Renal cortex interstitium (tissue), 11 donors: Measurements from ENCODE around the gene PTPRT. TPM values are rescaled to one million over a fixed set of nuclear protein-coding genes. Genes with fewer than 3 reads are reported as not detected.
A peak's percentile ranks its signal among the peaks of the same experiment; 100 is the strongest.
"Not testable (repeated sequence)": the region's sequence is repeated elsewhere in the genome, so short reads cannot be mapped to it uniquely, and the experiment has no call there.

Experiments used
- DNase-seq, 11 donors: peaks; one replicate each; pipeline ENCODE4 v3.0.0-alpha.2; 2013; ENCODE audit warnings: low read depth in 9 of 11, low spot score in 4 of 11; ENCODE audit errors: extremely low read depth in 1 of 11
- polyA plus RNA-seq, 3 donors: library from polyadenylated mRNA; unstranded; fragments of 120-200 nt; gene quantifications; one replicate each; pipeline ENCODE4 v1.2.1, GENCODE V29; 2013; ENCODE audit not compliant: insufficient read length in 3 of 3

The PTPRT gene
- polyA plus RNA-seq, 3 donors = 0.78 to 1.0 (median 0.86) TPM

DNA sequence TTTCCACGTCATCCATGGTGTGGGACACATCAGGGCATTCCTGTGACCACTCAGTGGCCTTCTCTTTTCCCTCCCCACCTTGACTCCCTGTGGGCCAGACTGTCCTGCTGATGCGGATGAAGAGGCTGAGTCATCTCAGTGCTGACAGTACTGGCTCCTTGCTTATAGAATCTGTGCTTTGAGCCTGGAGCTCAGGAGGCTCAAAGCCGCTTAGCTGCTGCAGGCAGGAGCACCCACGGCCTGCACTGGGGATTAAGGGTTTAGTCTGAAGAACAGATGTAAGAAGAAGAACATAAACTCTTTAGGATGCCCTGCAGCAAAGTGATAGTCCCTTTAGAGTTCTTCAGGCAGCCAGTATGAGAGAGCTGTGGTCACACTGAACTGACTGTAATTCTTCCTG lies 929.5 kb downstream of the PTPRT start:
- no peak for DNase-seq

DNA sequence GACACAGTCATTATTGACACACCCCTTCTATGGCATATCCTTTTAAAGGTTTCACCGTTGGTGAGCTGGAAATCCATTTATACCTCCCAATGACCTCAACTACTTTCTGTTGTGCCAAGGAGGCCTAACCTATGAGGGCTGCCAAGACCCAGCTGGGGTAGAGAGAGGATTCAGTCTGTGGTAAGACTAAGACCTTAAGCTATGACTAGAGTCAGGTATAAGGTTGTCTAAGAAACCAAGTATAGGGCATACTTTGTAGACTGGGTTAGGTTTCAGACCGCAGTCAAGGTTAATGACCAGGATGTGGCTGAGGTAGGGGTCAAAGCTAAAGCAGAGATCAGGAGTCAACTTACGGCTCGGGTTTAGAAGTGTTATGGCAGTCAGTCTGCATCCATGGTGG lies 930.3 kb downstream of the PTPRT start:
- no peak for DNase-seq

GRCh38 chr20:42258564-42259302 lies 931.0 kb downstream of the PTPRT start:
- DNase-seq = no peak

GRCh38 chr20:42255821-42256220 lies 933.9 kb downstream of the PTPRT start:
- no peak for DNase-seq

DNA sequence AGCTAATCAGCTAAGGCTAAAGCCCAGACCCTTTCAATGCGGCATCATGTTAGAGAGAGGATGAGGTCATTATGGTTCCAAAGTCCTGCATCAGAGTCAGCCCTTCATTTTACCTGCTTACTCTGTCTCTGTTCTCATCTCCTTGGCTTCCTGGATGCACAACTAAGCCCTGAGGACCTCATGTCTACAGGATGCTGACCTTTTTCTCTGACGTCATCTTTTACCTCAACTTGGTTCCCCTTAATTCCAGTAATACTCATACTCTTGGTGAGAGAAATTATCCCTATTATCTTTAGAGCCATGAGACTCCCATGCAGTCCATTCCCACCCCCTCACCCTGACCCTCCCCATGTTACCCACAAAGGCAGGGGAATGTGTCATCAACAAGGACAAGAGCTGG lies 935.0 kb downstream of the PTPRT start:
- DNase-seq = no peak

DNA sequence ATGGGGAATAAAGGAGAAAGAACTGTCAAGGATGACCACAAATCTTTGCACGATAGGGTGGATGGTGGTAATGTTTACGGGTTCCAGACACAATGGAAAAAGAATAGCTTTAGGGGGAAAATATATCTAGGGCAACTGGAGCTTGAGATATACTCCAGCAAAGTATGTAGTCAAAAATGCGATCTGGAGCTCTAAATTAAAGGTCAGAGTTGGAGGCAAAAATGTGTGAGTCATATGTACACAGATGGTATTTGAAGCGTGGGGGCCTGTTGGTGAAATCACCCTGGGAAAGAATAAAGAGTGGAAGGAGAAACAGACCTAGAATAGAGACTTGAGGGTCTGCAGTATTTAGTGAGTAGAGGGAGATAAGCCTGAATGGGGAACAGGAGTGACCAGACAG lies 937.6 kb downstream of the PTPRT start:
- no peak for DNase-seq

GRCh38 chr20:42218621-42219374 lies 970.9 kb downstream of the PTPRT start:
- DNase-seq = peak in 4 of 11 donors; percentile 1 to 27 (median 10)

DNA sequence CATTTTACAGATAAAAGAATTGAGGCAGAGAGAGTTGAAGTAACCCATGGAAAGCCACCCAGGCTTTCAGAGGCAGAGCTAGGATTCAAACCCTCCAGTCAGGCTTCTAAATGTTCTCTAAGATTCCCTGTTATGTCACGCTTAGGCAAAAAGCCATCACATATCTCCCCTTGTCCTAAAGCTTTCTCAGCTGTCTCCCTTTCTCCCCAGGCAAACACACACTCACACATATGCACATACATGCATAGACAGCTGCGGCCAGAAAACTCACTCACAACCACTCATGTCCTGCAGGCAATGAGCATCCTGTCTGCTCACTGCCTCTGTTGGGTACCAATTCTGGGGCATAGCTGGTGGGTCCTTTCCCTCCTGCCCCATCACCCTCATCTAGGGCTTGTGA lies 975.6 kb downstream of the PTPRT start:
- DNase-seq = no peak

DNA sequence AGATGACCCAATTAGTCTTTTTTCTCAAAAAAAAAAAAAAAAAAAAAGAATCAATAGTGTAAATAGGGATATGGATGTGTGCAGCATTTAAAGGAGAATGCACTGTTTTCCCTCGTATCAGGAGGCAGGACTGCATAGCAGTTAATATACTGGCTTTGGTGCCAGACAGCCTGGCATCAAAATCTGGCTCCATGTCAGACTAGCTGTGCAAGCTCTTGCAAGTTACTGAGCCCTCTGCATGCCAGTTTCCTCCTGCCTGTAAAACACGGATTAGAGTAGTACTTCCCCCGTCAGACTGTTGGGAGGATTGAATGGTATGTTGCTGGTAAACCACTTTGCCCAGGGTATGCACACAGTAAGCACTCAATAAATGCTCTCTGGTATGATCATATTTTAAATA lies 977.3 kb downstream of the PTPRT start:
- no peak for DNase-seq

DNA sequence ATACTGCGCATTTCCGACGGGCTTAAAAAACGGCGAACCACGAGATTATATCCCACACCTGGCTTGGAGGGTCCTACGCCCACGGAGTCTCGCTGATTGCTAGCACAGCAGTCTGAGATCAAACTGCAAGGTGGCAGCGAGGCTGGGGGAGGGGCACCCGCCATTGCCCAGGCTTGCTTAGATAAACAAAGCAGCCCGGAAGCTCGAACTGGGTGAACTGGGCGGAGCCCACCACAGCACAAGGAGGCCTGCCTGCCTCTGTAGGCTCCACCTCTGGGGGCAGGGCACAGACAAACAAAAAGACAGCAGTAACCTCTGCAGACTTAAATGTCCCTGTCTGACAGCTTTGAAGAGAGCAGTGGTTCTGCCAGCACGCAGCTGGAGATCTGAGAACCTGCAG lies 983.1 kb downstream of the PTPRT start:
- DNase-seq = not testable (repeated sequence)

DNA sequence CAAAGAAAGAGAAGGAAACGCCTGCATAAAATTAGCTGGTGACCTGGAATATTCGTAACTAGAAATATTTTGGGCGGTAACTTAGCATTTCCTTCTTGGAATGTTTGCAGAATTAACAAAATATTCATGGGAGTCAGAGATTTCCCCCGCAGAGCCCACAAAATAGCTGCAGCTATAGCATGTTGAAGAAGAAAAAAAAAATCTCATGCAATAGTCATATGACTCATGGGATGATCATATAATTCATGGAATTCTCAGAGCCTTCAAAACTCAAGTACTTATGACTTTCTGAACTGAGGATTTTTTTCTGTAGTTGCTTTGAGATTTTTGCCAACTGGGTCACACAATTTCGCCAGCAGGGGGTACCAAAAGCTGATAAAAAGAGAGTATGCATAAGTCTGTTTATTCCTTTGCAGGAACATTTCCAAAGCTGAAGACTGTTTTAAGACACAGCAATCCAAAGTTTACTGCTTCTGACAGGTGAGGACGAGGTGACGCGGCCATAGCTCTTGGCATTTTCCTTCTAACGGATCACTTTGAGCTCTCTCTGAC lies 985.5 kb downstream of the PTPRT start:
- peak in 8 of 11 donors; percentile 13 to 43 (median 18) for DNase-seq

- DNase-seq = no peak
These were observed 992.1 kb downstream of the PTPRT start for GRCh38 chr20:42197599-42197998.

- no peak for DNase-seq
These were observed 996.6 kb downstream of the PTPRT start for GRCh38 chr20:42193119-42193518.

- DNase-seq = no peak
These were observed 997.4 kb downstream of the PTPRT start for GRCh38 chr20:42192321-42192720.

GRCh38 chr20:42191140-42191860 lies 998.4 kb downstream of the PTPRT start:
- DNase-seq = no peak

- DNase-seq = no peak
These were observed 999.6 kb downstream of the PTPRT start for GRCh38 chr20:42190084-42190483.

DNA sequence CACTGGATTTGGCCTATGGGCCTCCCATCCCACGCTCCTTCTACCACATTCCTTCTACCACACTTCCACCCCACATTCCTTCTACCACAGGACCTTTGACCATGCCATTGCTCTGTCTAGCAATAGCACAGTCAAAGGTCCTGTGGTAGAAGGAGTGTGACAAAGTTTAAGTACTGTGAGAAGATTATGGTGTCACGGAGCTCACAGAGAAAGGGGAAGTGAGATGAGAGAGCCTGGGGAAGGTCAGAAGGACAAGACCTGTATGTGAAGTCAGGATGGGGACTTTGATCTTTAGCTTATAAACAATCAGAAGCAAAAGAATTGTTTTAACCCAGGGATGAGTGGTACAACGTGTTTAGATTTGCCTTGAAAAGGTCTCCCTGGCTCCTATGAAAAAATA lies 1003.4 kb downstream of the PTPRT start:
- no peak for DNase-seq

- DNase-seq = no peak
These were observed 1006.6 kb downstream of the PTPRT start for GRCh38 chr20:42183147-42183546.

DNA sequence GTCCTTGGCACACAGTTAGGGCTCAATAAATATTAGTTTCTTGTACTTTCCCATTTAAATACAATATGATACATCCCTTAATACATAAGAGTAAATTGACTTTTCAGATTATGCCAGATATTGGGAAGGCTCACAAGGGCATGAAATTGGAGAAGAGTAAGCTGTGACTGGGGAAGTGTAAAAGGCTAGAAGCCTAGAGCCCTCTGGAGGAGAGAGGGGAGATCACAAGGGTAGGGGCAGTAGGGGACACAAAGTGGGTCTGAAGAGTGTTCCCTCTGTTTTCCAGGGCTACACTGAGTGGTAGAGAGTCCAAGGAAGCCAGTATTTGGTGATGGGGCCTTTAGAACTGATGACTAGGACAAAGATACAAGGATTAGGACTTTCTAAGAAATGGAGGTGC lies 1008.6 kb downstream of the PTPRT start:
- DNase-seq = no peak

DNA sequence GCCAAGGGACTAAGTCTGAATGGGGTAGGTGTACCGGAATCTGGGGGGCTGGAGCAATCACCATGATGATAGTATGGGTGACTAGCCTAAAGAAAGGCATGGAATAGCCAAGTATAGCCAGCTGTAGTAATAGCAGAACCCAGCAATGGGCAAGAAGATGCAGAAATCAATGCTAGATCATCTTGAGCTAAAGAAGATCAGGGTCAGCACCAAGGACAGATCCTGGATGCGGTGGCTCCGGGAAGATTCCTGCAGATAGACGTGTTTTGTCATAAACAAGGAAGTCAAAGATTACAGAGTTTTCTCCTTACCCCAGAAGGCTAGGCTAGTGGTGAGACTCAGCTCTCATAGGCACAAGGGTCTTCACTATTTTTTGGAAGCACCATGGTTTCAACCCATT lies 1009.9 kb downstream of the PTPRT start:
- DNase-seq = peak in 9 of 11 donors; percentile 2 to 31 (median 12)
